ENCODE results near the gene ADAT1.

ADAT1 gene

GRCh38 chr16:75576384-75576811, 46.7 kb downstream of the ADAT1 start:
- Mint-ChIP-seq H3K9me3 (no peaks in the 10 kb centered on the region), H3K4me1 (no peaks in the 10 kb centered on the region), H3K4me3 (no peak overlapping the region), H3K36me3 (ENCODE audit: low read depth) (peaks cover 74% of the 10 kb centered on the region), H3K27me3 (ENCODE audit: low read depth, poor library complexity) (no peaks in the 10 kb centered on the region), H3K27ac (peak overlapping the region; percentile 31)
- TF ChIP-seq CTCF (IDR thresholded peaks at IDR 0.05), result no peak
- DNase-seq, result no peak

GRCh38 chr16:75575958-75576357, 47.1 kb downstream of the ADAT1 start:
- DNase-seq, result no peak
- Mint-ChIP-seq H3K27me3 (ENCODE audit: low read depth, poor library complexity) (no peaks in the 10 kb centered on the region), H3K27ac (peak overlapping the region; percentile 31), H3K4me1 (no peaks in the 10 kb centered on the region), H3K36me3 (ENCODE audit: low read depth) (peaks cover 74% of the 10 kb centered on the region), H3K4me3 (no peak overlapping the region), H3K9me3 (no peaks in the 10 kb centered on the region)
- TF ChIP-seq CTCF (IDR thresholded peaks at IDR 0.05), result no peak

GRCh38 chr16:75573955-75574354, 49.1 kb downstream of the ADAT1 start:
- Mint-ChIP-seq H3K4me3 (no peak overlapping the region), H3K4me1 (peaks cover 6% of the 10 kb centered on the region), H3K27ac (peak overlapping the region; percentile 81), H3K36me3 (ENCODE audit: low read depth) (peaks cover 79% of the 10 kb centered on the region), H3K9me3 (no peaks in the 10 kb centered on the region), H3K27me3 (ENCODE audit: low read depth, poor library complexity) (peaks cover 2% of the 10 kb centered on the region)
- DNase-seq, result no peak
- no peak for TF ChIP-seq CTCF (IDR thresholded peaks at IDR 0.05)

- no peak for DNase-seq
- H3K4me3 Mint-ChIP-seq, result no peak overlapping the region
Measured at GRCh38 chr16:75572864-75573542, 50.1 kb downstream of the ADAT1 start.

GRCh38 chr16:75570396-75571065, 52.5 kb downstream of the ADAT1 start:
- TF ChIP-seq CTCF (IDR thresholded peaks at IDR 0.05), result no peak
- H3K36me3 Mint-ChIP-seq (ENCODE audit: low read depth), result peaks cover 51% of the 10 kb centered on the region
- no peaks in the 10 kb centered on the region for H3K9me3 Mint-ChIP-seq
- H3K27ac Mint-ChIP-seq, result peak overlapping the region; percentile 80
- H3K27me3 Mint-ChIP-seq (ENCODE audit: low read depth, poor library complexity), result peaks cover 2% of the 10 kb centered on the region
- peaks cover 28% of the 10 kb centered on the region for H3K4me1 Mint-ChIP-seq
- no peak overlapping the region for H3K4me3 Mint-ChIP-seq
- no peak for DNase-seq

More at GRCh38 chr16:75572864-75573542, 50.1 kb downstream of the ADAT1 start:
- no peak for TF ChIP-seq CTCF (IDR thresholded peaks at IDR 0.05)
- no peaks in the 10 kb centered on the region for H3K9me3 Mint-ChIP-seq
- H3K4me1 Mint-ChIP-seq, result peaks cover 11% of the 10 kb centered on the region
- peaks cover 2% of the 10 kb centered on the region for H3K27me3 Mint-ChIP-seq (ENCODE audit: low read depth, poor library complexity)
- H3K36me3 Mint-ChIP-seq (ENCODE audit: low read depth), result peaks cover 72% of the 10 kb centered on the region
- peak overlapping the region; percentile 22 for H3K27ac Mint-ChIP-seq
